Measurements from ENCODE around the gene LAP3.

DNA sequence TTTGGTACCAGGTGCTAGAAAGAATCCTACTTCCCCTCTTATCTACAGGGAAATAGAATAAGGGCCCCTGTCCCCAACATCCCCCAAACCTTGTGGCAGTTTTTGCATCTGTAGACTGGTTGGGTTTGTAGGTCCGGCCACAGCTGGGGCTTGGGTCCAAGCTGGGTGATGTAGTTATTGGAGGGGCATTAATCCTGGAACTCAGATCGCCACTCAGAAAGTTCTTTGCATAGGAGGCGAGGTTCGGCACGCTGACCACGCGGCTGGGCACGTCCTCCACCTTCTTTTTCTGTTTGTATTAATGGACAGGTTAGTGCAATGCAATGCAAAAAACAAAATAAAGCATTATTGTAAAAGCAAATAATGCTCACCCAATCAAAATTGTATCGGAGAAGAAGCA is 56.6 kb downstream of the LAP3 start:
- TF ChIP-seq EZH2 (IDR thresholded peaks at IDR 0.05) (no peak), POLR2AphosphoS5 (IDR thresholded peaks at IDR 0.05; ENCODE audit: borderline replicate concordance, low read depth, low read length) (no peak), FOXP2 (optimal IDR thresholded peaks at IDR 0.05; ENCODE audit: control extremely low read depth, extremely low read length, insufficient read depth) (no peak)

All from SK-N-MC (cell line).